HG03575 (cell line): ENCODE measurements around the gene ASIC4.

Source experiments
- ATAC-seq: cut with Tn5 transposase; IDR thresholded peaks from one replicate; pipeline ENCODE4 v1.9.1; 2021; ENCODE audit not compliant: unreplicated experiment, insufficient number of reproducible peaks, low FRiP score; ENCODE audit errors: extremely low read depth

ASIC4 gene

DNA sequence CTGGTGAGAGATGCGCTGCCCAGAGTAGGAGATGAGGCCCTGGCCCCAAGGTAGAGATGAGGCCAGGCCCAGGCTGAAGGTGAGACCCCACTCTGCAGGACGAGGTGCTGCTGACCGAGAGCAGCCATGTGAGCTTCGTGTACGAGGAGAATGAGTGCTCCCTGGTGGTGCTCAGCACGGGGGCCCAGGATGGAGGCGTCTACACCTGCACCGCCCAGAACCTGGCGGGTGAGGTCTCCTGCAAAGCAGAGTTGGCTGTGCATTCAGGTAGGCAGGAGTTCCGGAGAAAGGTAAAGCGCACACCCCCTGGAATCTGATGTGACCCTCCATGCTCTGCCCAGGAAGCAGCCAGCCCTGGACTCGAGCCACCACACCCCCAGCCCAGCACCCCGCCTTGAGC lies 37.1 kb upstream of the ASIC4 start:
- no peak for ATAC-seq

DNA sequence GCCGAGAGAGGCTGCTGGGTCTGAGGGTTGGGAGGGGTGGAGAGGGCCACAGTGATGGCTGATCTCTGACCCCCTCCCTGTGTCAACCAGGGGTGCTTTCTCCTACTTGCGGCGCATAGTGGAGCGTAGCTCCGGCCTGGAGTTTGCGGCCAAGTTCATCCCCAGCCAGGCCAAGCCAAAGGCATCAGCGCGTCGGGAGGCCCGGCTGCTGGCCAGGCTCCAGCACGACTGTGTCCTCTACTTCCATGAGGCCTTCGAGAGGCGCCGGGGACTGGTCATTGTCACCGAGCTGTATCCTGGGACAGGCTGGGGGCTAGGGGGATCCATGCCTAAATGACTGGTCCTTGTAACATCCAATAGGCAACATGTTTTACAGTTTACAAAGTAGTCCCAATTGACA lies 36.5 kb upstream of the ASIC4 start:
- no peak for ATAC-seq

DNA sequence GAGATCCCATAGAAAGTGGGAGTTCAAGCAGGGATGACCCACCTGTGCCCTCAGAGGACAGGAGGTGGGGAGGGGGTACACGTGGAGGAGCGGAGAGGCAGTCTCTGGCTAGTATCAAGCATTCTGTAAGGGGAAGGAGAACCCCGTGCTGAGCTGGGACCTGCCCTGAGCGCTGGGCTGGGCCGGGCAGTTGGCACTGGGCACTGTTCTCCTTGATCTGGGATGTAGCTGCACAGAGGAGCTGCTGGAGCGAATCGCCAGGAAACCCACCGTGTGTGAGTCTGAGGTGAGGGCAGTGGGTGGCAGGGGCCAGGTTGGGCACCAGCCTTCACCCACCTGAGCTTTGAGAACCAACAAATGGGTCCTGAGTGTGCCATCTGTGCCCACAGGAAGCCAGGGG lies 35.4 kb upstream of the ASIC4 start:
- ATAC-seq = no peak

DNA sequence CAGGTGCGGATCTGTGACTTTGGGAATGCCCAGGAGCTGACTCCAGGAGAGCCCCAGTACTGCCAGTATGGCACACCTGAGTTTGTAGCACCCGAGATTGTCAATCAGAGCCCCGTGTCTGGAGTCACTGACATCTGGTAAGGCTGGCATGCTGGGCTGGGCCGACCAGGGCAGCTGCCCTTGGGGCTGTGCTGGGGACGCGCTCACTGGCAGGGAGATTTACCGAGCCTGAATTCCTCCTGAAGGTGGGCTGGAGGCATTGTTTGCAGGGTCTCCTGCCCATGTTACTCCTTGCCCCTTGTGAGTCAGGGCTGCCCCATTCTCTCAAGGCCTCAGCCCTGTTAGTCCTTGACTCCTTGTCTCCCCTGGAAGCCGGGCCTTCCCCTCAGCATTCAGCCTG lies 34.3 kb upstream of the ASIC4 start:
- no peak for ATAC-seq

DNA sequence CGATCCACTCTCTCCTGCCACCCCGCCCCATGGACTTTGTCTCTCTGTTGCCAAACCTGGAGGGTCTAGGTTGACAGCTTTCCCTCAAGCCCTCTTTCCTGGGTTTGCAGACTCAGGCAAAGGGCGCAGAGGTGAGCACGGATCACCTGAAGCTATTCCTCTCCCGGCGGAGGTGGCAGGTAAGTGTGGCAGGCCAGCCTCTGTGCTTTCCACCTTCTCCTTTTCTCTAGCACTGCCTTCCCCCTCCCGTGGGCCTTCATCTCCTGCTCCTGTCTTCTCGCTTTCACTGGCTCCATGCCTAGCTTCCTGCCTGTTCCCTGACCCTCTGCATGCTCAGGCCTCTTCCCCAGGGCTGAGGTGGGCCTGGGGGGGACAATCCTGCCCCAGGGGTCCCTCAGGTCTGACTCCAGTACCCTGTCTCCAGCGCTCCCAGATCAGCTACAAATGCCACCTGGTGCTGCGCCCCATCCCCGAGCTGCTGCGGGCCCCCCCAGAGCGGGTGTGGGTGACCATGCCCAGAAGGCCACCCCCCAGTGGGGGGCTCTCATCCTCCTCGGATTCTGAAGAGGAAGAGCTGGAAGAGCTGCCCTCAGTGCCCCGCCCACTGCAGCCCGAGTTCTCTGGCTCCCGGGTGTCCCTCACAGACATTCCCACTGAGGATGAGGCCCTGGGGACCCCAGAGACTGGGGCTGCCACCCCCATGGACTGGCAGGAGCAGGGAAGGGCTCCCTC lies 31.4 kb upstream of the ASIC4 start:
- ATAC-seq = no peak

DNA sequence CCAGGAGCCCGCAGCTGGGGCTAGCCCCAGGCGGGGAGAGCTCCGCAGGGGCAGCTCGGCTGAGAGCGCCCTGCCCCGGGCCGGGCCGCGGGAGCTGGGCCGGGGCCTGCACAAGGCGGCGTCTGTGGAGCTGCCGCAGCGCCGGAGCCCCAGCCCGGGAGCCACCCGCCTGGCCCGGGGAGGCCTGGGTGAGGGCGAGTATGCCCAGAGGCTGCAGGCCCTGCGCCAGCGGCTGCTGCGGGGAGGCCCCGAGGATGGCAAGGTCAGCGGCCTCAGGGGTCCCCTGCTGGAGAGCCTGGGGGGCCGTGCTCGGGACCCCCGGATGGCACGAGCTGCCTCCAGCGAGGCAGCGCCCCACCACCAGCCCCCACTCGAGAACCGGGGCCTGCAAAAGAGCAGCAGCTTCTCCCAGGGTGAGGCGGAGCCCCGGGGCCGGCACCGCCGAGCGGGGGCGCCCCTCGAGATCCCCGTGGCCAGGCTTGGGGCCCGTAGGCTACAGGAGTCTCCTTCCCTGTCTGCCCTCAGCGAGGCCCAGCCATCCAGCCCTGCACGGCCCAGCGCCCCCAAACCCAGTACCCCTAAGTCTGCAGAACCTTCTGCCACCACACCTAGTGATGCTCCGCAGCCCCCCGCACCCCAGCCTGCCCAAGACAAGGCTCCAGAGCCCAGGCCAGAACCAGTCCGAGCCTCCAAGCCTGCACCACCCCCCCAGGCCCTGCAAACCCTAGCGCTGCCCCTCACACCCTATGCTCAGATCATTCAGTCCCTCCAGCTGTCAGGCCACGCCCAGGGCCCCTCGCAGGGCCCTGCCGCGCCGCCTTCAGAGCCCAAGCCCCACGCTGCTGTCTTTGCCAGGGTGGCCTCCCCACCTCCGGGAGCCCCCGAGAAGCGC lies 30.6 kb upstream of the ASIC4 start:
- no peak for ATAC-seq

DNA sequence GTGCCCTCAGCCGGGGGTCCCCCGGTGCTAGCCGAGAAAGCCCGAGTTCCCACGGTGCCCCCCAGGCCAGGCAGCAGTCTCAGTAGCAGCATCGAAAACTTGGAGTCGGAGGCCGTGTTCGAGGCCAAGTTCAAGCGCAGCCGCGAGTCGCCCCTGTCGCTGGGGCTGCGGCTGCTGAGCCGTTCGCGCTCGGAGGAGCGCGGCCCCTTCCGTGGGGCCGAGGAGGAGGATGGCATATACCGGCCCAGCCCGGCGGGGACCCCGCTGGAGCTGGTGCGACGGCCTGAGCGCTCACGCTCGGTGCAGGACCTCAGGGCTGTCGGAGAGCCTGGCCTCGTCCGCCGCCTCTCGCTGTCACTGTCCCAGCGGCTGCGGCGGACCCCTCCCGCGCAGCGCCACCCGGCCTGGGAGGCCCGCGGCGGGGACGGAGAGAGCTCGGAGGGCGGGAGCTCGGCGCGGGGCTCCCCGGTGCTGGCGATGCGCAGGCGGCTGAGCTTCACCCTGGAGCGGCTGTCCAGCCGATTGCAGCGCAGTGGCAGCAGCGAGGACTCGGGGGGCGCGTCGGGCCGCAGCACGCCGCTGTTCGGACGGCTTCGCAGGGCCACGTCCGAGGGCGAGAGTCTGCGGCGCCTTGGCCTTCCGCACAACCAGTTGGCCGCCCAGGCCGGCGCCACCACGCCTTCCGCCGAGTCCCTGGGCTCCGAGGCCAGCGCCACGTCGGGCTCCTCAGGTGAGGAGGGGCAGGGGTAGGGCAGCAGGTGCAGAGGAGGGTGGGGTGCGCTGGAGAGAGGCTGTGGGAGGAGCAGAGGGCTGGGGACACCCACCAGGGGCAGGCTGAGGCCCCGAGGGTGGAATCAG lies 29.7 kb upstream of the ASIC4 start:
- no peak for ATAC-seq

DNA sequence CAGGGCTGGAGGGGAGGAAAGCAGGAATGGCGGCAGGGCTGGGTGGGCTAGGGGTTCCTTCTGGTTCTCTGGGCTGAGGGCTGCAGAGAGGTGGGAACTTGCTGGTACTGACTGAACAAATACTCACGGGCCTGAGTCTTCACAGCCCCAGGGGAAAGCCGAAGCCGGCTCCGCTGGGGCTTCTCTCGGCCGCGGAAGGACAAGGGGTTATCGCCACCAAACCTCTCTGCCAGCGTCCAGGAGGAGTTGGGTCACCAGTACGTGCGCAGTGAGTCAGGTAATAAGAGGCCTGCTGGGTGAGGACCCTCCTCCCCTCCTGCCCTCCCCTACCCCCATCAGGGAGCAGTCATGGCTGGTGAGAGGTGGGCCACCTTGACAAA lies 29.1 kb upstream of the ASIC4 start:
- no peak for ATAC-seq

DNA sequence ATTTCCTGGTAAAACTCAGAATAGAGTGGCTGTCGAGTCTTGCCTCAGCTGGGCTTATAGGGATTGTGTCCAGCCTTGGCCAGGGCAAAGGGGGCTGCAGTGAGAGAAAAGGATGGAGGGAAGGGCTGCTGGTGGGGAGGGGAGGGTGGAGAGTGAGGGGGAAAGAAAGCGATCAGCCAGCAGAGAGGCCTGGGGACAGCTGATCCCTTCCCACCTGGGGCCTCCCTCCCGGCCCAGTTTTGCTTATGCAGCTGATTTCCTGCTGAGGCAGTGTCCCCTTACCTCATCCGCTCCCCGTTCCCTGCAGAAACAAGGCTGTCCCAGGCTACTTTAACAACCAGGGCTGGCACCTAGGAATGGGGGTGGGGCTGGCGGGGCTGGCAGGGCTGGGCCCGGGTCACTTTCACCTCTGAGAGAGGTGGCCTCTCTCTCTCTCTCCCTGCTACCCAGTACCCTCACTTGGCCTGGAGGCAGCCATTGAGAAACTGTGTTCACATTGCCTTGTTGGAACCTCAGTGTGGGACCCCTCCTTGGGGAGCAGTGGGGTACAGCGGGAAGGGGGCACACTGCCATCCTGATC lies 27.8 kb upstream of the ASIC4 start:
- no peak for ATAC-seq

DNA sequence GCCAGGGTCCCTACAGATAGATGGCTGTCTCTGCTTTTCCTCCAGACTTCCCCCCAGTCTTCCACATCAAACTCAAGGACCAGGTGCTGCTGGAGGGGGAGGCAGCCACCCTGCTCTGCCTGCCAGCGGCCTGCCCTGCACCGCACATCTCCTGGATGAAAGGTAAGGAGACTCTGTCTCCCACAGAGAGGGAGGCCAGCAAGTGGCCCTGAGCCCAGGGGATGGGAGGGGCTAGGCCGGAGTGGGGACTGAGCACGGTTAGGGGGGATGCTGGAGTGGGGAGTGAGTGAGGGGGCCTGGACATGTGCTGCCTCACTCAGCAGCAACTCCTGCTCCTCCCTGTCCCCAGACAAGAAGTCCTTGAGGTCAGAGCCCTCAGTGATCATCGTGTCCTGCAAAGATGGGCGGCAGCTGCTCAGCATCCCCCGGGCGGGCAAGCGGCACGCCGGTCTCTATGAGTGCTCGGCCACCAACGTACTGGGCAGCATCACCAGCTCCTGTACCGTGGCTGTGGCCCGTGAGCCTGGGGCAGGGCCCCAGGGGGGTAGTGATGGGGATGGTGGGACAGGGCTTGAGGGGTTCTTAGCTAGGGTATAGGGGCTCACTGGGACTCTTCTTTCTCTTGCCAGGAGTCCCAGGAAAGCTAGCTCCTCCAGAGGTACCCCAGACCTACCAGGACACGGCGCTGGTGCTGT lies 26.0 kb upstream of the ASIC4 start:
- ATAC-seq = no peak

DNA sequence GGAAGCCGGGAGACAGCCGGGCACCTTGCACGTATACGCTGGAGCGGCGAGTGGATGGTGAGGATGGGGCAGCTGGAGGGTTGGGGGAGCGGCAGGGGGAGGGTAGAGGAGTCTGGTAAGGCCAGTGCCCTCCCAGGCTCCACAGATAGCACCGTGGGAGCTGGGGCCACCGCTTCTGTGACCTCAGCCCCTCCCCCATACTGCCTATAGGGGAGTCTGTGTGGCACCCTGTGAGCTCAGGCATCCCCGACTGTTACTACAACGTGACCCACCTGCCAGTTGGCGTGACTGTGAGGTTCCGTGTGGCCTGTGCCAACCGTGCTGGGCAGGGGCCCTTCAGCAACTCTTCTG lies 25.5 kb upstream of the ASIC4 start:
- no peak for ATAC-seq

DNA sequence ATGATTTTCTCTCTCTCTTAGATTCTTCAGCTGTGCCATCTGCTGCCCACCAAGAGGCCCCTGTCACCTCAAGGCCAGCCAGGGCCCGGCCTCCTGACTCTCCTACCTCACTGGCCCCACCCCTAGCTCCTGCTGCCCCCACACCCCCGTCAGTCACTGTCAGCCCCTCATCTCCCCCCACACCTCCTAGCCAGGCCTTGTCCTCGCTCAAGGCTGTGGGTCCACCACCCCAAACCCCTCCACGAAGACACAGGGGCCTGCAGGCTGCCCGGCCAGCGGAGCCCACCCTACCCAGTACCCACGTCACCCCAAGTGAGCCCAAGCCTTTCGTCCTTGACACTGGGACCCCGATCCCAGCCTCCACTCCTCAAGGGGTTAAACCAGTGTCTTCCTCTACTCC lies 25.0 kb upstream of the ASIC4 start:
- ATAC-seq = no peak

DNA sequence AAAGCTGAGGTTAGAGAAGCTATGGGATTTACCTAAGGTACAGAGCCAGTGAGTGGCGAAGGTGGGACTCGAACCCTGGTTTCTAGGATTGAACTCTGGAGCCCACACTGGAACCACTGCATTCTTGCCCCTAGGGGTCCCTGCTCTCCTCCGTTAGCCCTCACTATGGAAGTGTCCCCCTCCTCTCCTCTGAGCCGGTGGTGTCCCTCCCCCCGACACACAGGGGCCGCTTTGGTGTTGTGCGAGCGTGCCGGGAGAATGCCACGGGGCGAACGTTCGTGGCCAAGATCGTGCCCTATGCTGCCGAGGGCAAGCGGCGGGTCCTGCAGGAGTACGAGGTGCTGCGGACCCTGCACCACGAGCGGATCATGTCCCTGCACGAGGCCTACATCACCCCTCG lies 24.1 kb upstream of the ASIC4 start:
- ATAC-seq = no peak

DNA sequence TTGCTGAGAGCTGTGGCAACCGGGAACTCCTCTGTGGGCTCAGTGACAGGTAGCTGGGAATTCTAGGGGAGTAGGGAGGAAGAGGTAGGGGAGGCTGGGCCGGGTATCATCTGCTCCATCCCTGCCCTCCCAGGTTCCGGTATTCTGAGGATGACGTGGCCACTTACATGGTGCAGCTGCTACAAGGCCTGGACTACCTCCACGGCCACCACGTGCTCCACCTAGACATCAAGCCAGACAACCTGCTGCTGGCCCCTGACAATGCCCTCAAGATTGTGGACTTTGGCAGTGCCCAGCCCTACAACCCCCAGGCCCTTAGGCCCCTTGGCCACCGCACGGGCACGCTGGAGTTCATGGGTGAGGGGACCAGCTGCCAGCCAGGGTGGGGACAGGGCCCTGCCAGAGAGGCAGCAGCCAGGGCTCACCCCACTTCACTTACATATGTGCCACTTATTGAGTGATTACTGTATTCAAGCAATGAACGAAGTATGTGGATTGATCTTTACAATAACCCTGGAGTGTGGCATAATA lies 23.6 kb upstream of the ASIC4 start:
- ATAC-seq = no peak

DNA sequence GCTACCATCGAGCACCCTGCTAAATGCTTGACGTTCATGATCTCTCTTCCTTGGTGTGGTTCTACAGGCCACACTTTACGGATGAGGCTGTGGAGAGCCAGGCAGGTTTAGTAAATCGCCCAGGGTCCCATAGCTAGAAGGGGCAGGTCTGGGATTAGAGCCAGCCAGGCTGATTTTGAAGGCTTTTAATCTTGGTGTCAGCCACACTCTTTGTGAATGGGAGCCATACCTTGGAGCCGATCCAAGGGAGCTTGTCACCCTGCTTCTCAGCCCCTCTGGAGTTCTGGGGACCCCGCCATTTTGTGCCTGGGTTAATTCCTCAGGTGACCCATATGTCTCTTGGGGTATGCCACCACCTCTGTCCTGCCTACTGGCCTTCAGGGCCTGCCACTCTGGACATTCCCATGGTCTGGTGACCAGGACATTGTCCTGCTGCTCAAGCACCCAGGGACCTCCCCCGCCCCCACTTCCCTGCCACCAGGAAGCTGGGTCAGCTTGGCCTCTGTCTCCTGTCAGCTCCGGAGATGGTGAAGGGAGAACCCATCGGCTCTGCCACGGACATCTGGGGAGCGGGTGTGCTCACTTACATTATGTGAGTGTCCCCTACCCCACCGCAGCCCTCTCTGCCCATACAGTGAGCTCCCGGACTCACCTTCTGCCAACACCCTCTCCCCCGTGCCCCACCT lies 22.9 kb upstream of the ASIC4 start:
- no peak for ATAC-seq

DNA sequence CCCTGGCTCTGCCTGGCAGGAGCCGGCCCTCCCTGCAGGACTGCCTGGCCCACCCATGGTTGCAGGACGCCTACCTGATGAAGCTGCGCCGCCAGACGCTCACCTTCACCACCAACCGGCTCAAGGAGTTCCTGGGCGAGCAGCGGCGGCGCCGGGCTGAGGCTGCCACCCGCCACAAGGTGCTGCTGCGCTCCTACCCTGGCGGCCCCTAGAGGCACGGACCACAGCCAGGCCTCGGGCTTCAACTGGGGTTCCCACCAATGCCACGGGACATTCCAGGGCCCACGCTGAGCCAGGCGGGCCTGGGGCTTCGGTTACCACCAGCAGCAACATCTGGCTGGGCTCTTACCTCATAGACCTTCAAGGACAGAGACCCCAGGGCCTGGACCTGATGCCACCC lies 21.7 kb upstream of the ASIC4 start:
- no peak for ATAC-seq

DNA sequence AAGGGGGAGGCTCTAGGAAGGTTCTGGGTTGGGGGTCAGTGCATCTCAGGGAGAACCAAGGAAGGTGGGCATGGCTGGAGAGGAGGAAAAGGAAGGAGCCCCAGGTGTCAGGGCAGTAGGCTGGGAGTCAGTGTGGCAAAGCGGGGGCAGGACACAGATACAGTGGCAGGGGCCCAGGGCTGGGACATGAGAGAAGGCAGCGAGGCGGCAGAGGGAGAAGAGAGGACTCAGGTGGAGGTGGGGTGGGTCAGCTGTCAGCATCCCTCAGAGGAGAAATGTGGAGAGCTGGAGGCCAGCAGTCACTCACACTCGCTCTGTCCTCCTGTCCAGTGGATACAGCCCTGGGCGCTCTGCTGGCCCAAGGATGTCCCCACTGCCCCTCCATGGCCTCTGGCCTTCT lies 21.2 kb upstream of the ASIC4 start:
- ATAC-seq = no peak

DNA sequence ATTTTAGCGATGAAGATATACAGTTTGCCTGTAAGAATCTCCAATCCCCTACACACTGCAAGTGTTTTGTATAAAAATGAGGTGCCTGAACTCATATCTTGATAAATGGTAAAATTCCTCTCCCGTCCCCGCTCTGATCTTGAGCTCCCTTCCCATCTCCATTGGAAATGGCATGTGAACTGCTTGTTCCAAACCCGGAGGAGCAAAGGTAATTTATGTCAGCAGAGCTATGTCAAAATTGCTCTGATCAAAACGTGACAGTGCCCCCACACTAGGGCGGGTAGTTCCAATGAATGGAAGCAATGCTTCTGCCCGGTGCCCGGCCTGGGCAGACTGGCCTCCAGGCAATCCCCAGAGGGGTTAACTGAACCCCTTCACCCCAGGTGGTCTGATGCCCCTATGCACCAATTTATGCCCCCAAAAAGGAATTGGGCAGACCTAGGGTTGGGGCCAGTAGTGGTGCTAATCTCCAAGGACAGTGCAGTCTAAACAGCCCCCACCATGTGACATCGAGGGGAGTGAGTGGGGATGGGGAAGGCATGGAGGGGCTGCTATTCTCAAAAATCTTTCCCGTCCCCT lies 19.2 kb upstream of the ASIC4 start:
- no peak for ATAC-seq
